Effector CD8-positive, alpha-beta T cell (primary cell): ENCODE data around the gene NEB.

ENCODE experiments used
- DNase-seq: peaks from one replicate; lab custom pipeline; 2025; lab: John Stamatoyannopoulos, UW
- total RNA-seq, 4 experiments: gene quantifications; one replicate each; lab custom pipeline; 2026; lab: John Stamatoyannopoulos, UW

Gene NEB
- total RNA-seq: 6.2 to 12.9 (median 8.2) reads per million in 4 experiments

GRCh38 chr2:151733771-151734672, at the start of gene NEB:
Gene NEB (minus strand): TSS chr2:151734476. CDS start chr2:151733156, 1,320 bp downstream.
- DNase-seq: no peak

GRCh38 chr2:151783133-151783520, 48.9 kb upstream of the NEB start:
- no peak for DNase-seq

- DNase-seq: no peak
Measured at GRCh38 chr2:151782378-151783132, 48.3 kb upstream of the NEB start.

- no peak for DNase-seq
Measured at GRCh38 chr2:151781642-151782041, 47.4 kb upstream of the NEB start.

GRCh38 chr2:151780938-151781337, 46.7 kb upstream of the NEB start:
- DNase-seq: no peak

- DNase-seq: no peak
Measured at GRCh38 chr2:151777935-151778334, 43.7 kb upstream of the NEB start.

- no peak for DNase-seq
Measured at GRCh38 chr2:151777487-151777886, 43.2 kb upstream of the NEB start.

- DNase-seq: no peak
Measured at GRCh38 chr2:151776367-151776766, 42.1 kb upstream of the NEB start.

GRCh38 chr2:151775057-151775740, 40.9 kb upstream of the NEB start:
- DNase-seq: no peak

- DNase-seq: no peak
Measured at GRCh38 chr2:151774506-151774905, 40.2 kb upstream of the NEB start.

GRCh38 chr2:151771599-151772358, 37.5 kb upstream of the NEB start:
- no peak for DNase-seq

- DNase-seq: no peak
Measured at GRCh38 chr2:151770995-151771394, 36.7 kb upstream of the NEB start.

GRCh38 chr2:151769606-151770005, 35.3 kb upstream of the NEB start:
- no peak for DNase-seq

- DNase-seq: no peak
Measured at GRCh38 chr2:151767536-151767935, 33.3 kb upstream of the NEB start.

GRCh38 chr2:151766437-151767153, 32.3 kb upstream of the NEB start:
- DNase-seq: no peak

- DNase-seq: no peak
Measured at GRCh38 chr2:151765760-151766410, 31.6 kb upstream of the NEB start.

GRCh38 chr2:151762694-151763093, 28.4 kb upstream of the NEB start:
- no peak for DNase-seq

GRCh38 chr2:151761687-151762086, 27.4 kb upstream of the NEB start:
- DNase-seq: no peak

- DNase-seq: no peak
Measured at GRCh38 chr2:151761193-151761592, 26.9 kb upstream of the NEB start.

- DNase-seq: no peak
Measured at GRCh38 chr2:151760139-151760650, 25.9 kb upstream of the NEB start.
